Neural crest cell (in vitro differentiated cells): ENCODE measurements around the gene ADGRB3. TPM values are rescaled to one million over a fixed set of nuclear protein-coding genes. Genes with fewer than 3 reads are reported as not detected.
"Not testable (repeated sequence)": the region's sequence is repeated elsewhere in the genome, so short reads cannot be mapped to it uniquely, and the experiment has no call there.

Experiments
- DNase-seq: peaks from one replicate; pipeline ENCODE4 v3.0.0; 2021; ENCODE audit warnings: low read depth, mixed read lengths, low spot score
- H3K27ac Mint-ChIP-seq: one replicate; pipeline ENCODE4 v1.8.0; 2021; ENCODE audit warnings: mild to moderate bottlenecking, mixed read lengths; ENCODE audit not compliant: unreplicated experiment
- H3K27me3 Mint-ChIP-seq: 2 replicates; pipeline ENCODE4 v1.8.0; 2021; ENCODE audit warnings: low read depth, mild to moderate bottlenecking, mixed read lengths
- H3K36me3 Mint-ChIP-seq: 2 replicates; pipeline ENCODE4 v1.8.0; 2021; ENCODE audit warnings: low read depth, mild to moderate bottlenecking, mixed read lengths
- H3K4me1 Mint-ChIP-seq: 2 replicates; pipeline ENCODE4 v1.8.0; 2021; ENCODE audit warnings: mixed read lengths
- H3K4me3 Mint-ChIP-seq: one replicate; pipeline ENCODE4 v1.8.0; 2021; ENCODE audit warnings: mild to moderate bottlenecking, mixed read lengths
- H3K9me3 Mint-ChIP-seq: 2 replicates; pipeline ENCODE4 v1.8.0; 2021; ENCODE audit warnings: mixed read lengths
- CTCF ChIP-seq: fragments of 200-600 bp; sonication (generic); conservative IDR thresholded peaks from 2 replicates; pipeline ENCODE4 v1.5.0; 2021; ENCODE audit warnings: antibody characterized with exemption, mild to moderate bottlenecking
- total RNA-seq: library from RNA; stranded (reverse); gene quantifications from 2 replicates; pipeline ENCODE4 v1.2.1, GENCODE V29; 2021

The ADGRB3 gene
- total RNA-seq, 1 donor from 2014 or later: 5.1 TPM

GRCh38 chr6:68978411-68978810 lies 343.3 kb downstream of the ADGRB3 start:
- Mint-ChIP-seq H3K4me3 (no peak overlapping the region), H3K27ac (no peak overlapping the region), H3K36me3 (no peaks in the 10 kb centered on the region), H3K27me3 (no peaks in the 10 kb centered on the region), H3K4me1 (peaks cover 17% of the 10 kb centered on the region), H3K9me3 (no peaks in the 10 kb centered on the region)
- TF ChIP-seq CTCF: no peak
- no peak for DNase-seq

DNA sequence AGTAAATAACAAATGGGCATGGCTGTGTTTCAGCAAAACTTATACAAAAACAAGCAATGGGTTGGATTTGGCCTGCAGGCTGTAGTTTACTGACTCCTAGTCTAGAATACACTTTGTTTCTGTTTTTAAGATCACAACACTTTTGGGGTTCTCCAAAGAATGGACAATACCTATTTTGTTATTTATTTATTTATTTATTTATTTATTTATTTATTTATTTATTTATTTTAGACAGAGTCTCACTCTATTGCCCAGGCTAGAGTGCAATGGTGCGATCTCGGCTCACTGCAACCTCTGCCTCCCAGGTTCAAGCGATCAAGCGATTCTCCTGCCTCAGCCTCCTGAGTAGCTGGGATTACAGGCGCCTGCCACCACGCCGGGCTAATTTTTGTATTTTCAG lies 346.6 kb downstream of the ADGRB3 start:
- H3K27ac Mint-ChIP-seq, H3K4me3 Mint-ChIP-seq, DNase-seq, H3K36me3 Mint-ChIP-seq, H3K4me1 Mint-ChIP-seq, H3K27me3 Mint-ChIP-seq, H3K9me3 Mint-ChIP-seq: not testable (repeated sequence)

DNA sequence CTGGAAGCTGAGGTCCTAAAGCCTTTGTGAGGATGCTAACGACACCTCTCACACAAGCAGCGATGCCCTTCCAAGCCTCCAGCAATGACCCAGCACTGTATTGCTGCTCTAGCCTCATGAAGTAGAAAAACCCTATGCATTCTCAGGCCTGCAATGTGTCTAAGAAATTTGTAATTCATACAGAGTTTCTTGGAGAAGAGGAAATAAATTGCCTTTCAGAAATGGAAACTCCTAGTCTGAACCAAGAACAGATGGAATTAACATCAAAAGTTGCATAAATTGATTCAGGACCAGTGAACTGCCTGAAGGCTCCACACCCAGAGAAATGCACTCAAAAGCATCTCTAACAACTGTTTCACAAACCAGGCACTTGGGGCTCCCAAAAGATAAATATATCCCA lies 353.6 kb downstream of the ADGRB3 start:
- H3K36me3 Mint-ChIP-seq: no peaks in the 10 kb centered on the region
- H3K27me3 Mint-ChIP-seq: no peaks in the 10 kb centered on the region
- H3K27ac Mint-ChIP-seq: no peak overlapping the region
- DNase-seq: no peak
- no peak for TF ChIP-seq CTCF
- peaks cover 4% of the 10 kb centered on the region for H3K4me1 Mint-ChIP-seq
- no peak overlapping the region for H3K4me3 Mint-ChIP-seq
- H3K9me3 Mint-ChIP-seq: no peaks in the 10 kb centered on the region

DNA sequence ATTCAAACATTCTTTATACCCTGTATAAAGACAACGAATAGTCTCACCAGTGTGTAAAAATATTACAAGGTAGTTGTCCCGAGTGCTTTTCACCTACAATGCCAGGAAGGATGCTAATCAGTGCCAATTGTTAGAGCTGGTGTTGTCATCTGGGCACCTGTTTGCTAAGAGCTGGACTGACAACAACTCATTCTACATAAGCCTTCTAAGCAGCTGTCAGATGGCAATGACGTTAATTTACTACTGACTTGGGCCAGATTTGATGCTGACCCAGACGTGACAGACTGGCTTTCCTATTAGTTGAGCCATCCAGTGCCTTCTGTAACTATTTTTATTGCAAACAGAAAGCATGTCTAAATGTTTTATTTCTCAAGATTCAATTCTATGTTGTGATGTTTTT lies 355.2 kb downstream of the ADGRB3 start:
- Mint-ChIP-seq H3K4me1 (peaks cover 4% of the 10 kb centered on the region), H3K27me3 (no peaks in the 10 kb centered on the region), H3K9me3 (no peaks in the 10 kb centered on the region), H3K36me3 (no peaks in the 10 kb centered on the region), H3K4me3 (no peak overlapping the region), H3K27ac (no peak overlapping the region)
- no peak for TF ChIP-seq CTCF
- DNase-seq: no peak

GRCh38 chr6:68993911-68994310 lies 358.8 kb downstream of the ADGRB3 start:
- Mint-ChIP-seq H3K27me3 (no peaks in the 10 kb centered on the region), H3K36me3 (peaks cover 2% of the 10 kb centered on the region), H3K4me1 (peaks cover 4% of the 10 kb centered on the region), H3K4me3 (no peak overlapping the region), H3K27ac (no peak overlapping the region), H3K9me3 (no peaks in the 10 kb centered on the region)
- no peak for DNase-seq
- no peak for TF ChIP-seq CTCF

- peaks cover 2% of the 10 kb centered on the region for H3K36me3 Mint-ChIP-seq
- no peaks in the 10 kb centered on the region for H3K9me3 Mint-ChIP-seq
- H3K27me3 Mint-ChIP-seq: no peaks in the 10 kb centered on the region
- no peak overlapping the region for H3K4me3 Mint-ChIP-seq
- H3K27ac Mint-ChIP-seq: no peak overlapping the region
- H3K4me1 Mint-ChIP-seq: peaks cover 4% of the 10 kb centered on the region
- TF ChIP-seq CTCF: no peak
- no peak for DNase-seq
Observed at GRCh38 chr6:68994521-68994920, 359.4 kb downstream of the ADGRB3 start.
